ENCODE measurements around the gene LDB3.

- TF ChIP-seq CTCF (tag by site-specific recombination; IDR thresholded peaks at IDR 0.05) (no peak), ZNF16 (tag by site-specific recombination; IDR thresholded peaks at IDR 0.05; ENCODE audit: low read depth) (no peak), KLF1 (tag by site-specific recombination; IDR thresholded peaks at IDR 0.05) (no peak), ZNF266 (tag by site-specific recombination; IDR thresholded peaks at IDR 0.05; ENCODE audit: low read depth) (no peak), ZNF19 (tag by site-specific recombination; IDR thresholded peaks at IDR 0.05; ENCODE audit: low read depth) (no peak), ZEB2 (tag by site-specific recombination; IDR thresholded peaks at IDR 0.05) (no peak), ZNF335 (tag by site-specific recombination; conservative IDR thresholded peaks at IDR 0.05) (no peak), ZNF311 (tag by site-specific recombination; IDR thresholded peaks at IDR 0.05; ENCODE audit: borderline replicate concordance) (no peak), TCF7L2 (IDR thresholded peaks at IDR 0.05; ENCODE audit: borderline replicate concordance, low read depth, low read length) (no peak)
These were observed 101.7 kb downstream of the LDB3 start for GRCh38 chr10:86769991-86770390.
